Neural progenitor cell (in vitro differentiated cells): ENCODE measurements around the gene CPXM2.

ENCODE experiments used
- EZH2phosphoT487 ChIP-seq: fragments of 200-600 bp; sonication (generic); IDR thresholded peaks from 2 replicates; pipeline ENCODE4 v1.6.1; 2017; ENCODE audit warnings: antibody characterized with exemption
- TF ChIP-seq, protein P1 (sequence below): fragments of 200-600 bp; sonication (generic); IDR thresholded peaks from 2 replicates; pipeline ENCODE4 v1.5.1; 2017; ENCODE audit warnings: antibody characterized with exemption, mild to moderate bottlenecking

DNA sequence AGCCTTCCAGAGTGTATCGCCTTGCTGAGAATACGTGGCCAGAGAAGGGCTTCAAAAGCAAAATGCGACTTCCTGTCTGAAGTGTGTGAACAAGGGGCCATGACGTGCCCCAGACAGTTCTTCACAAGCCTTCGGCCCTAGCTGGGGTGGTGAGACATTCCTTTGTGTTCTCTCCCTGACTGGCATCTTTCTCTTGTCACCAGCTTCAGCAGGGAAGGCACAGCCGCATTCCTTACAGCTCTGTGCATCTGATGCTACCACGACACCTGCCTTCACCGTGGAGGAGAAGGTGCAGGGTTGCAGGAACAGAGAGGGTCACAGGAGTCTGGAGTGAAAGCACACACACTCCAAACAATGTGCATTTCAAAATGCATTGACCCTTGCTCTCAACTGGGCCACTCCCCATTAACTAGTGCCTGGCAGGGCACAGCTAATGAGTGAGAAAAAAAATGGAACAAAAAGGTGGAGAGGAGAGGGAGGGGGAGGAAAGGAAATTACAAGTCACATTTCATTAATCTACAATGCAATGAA, 132.0 kb downstream of the CPXM2 start:
- TF ChIP-seq EZH2phosphoT487 = no peak
- TF ChIP-seq, protein P1, sequence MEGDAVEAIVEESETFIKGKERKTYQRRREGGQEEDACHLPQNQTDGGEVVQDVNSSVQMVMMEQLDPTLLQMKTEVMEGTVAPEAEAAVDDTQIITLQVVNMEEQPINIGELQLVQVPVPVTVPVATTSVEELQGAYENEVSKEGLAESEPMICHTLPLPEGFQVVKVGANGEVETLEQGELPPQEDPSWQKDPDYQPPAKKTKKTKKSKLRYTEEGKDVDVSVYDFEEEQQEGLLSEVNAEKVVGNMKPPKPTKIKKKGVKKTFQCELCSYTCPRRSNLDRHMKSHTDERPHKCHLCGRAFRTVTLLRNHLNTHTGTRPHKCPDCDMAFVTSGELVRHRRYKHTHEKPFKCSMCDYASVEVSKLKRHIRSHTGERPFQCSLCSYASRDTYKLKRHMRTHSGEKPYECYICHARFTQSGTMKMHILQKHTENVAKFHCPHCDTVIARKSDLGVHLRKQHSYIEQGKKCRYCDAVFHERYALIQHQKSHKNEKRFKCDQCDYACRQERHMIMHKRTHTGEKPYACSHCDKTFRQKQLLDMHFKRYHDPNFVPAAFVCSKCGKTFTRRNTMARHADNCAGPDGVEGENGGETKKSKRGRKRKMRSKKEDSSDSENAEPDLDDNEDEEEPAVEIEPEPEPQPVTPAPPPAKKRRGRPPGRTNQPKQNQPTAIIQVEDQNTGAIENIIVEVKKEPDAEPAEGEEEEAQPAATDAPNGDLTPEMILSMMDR = no peak
